ENCODE data around the gene KCTD10.

Gene KCTD10

DNA sequence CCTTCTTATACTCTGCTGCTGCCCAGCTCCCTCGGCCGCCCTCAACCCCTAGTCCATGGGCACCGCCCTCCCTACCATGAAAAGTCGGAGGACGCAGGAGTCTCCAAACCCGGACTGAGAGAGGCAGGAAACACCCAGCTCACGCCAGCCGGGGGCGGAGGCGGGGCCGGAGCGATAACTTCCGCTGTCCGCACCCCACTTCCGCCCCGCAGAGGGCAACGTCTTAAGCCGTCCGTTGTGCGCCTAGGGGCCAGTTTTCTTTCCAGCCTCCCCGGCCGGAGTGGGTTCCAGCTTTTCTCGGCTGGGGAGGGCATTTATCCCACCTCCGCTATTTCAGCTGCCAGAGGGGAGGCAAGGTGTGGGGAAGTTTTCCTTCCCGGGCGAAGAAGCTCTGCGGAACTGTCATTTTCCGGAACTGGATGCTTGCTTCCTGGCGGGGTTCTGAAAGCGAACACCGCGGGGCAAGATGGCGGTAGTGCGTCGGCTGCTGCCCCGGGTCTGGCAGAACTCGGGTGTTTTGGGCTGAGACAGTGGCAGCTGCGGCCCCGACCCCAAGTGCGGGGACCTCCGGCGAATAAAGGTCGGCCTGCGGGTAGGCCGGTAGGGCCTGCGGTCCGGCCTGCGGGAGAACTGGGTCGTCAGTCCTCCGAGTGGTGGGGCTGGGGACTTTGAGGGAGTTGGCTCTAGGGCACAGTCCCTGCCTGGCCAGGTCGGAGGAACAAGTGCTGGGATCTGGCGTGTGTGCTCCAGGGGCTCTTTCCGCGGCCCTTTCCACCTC lies at the start of gene KCTD10, which contains the start of gene UBE3B:
Gene KCTD10, minus strand, starts transcription at position 116 of the 778 bp plus-strand sequence. Its CDS starts 38 bp downstream, at position 78.
Gene UBE3B, plus strand, starts transcription at position 450 of the 778 bp plus-strand sequence. CDS start 5,918 bp downstream, outside the sequence.
- intact Hi-C loops (cut with DNase I) = loop anchor here (5.0 kb wide), 1 partner anchor 50 kb away; no protein-coding TSS in a partner anchor
- DNase-seq = peak; percentile 76 to 98 (median 86)

- intact Hi-C loops (cut with DNase I) = loop anchor here (10.0 kb wide), 1 partner anchor 50 kb away; the partner anchor contains the start of genes MMAB and MVK
- DNase-seq = no peak
These were observed 48.1 kb upstream of the KCTD10 start for GRCh38 chr12:109525279-109525585.

DNA sequence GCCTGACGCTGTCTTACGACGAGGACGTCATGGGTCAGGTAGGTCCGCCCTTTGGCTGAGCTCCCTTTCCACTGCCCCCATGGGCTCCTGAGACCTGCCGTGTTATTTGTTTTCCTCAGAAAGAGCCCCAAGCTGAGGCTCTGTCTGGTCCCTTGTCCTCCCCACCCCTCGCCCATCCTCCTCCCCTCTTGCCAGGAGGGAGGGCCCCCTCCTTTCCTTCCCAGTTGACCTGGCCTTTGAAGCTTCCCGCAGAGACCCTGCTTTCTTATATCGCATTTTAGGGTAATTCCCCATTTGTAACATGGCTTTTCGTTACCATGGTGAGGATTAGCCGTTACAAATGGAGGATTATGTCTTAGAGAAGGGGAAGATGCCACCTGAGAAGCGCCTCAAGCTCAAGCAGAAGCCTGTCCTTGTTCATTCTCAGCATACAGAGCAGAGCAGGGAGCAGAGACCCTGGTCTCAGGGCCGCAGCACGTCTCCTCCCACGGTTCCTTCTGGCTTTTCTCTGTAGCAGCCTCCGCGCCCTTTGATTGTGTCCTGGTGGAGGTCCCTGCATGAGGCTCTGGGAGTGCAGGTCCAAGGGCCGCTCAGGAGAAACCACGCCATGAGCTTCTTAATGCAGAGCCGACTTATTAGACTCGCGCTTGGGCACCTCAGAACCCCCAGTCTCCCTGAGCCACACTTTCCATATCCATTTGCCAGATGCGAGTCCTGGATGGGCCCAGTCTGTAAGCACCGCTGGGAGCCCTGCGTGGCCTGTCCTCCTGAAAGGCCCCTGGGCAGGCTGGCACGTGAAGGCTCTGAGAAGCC lies 47.6 kb upstream of the KCTD10 start:
- intact Hi-C loops (cut with DNase I) = loop anchor here (5.0 to 10.0 kb wide), 2 partner anchors 50 to 193 kb away; partner anchors contain the start of genes MMAB and MVK
- DNase-seq = no peak

DNA sequence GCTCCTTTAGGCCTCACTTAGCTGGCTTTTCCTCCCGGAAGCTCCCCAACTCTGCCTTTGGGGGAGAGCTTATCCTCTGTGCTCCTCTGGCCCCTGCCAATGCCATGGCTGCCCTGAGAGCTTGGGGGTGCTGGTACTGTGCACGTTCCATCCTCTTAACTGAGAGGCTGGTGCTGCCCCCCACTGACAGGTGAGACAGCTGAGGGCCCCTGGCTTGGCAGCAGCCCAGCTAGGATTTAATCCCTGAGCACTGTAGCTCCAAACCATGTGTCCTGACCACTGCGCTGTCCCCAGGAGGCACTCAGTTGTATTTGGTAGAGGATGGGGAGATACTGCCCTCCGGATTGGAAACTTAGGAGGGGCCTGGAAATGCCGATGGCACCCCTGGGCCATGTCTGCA lies 46.4 kb upstream of the KCTD10 start:
- no peak for DNase-seq
- intact Hi-C loops (cut with DNase I) = loop anchor here (5.0 to 10.0 kb wide), 2 partner anchors 51 to 194 kb away; partner anchors contain the start of genes MMAB and MVK

DNA sequence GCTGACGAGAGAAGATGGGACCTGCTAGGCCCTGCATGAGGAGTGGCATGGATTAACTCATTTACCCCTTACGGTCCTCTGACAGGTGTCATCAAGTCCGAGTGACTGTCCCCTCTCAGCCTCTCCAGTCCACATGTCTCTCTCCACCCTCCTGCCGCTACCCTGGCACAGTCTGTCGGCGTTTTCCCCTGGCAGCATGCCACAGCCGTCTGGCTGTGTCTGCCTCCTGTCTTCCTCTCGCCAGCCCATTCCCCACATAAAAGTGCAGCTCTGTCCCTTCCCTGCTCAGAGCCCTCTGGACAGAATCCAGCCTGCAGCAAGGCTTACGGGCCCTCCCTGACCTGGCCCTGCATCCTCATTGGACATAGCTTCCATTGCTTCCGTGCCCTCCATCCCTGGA lies 46.0 kb upstream of the KCTD10 start:
- peak in 6 of 10 donors; percentile 18 to 90 (median 63) for DNase-seq
- intact Hi-C loops (cut with DNase I) = loop anchor here (5.0 to 10.0 kb wide), 2 partner anchors 52 to 194 kb away; partner anchors contain the start of genes MMAB and MVK

DNA sequence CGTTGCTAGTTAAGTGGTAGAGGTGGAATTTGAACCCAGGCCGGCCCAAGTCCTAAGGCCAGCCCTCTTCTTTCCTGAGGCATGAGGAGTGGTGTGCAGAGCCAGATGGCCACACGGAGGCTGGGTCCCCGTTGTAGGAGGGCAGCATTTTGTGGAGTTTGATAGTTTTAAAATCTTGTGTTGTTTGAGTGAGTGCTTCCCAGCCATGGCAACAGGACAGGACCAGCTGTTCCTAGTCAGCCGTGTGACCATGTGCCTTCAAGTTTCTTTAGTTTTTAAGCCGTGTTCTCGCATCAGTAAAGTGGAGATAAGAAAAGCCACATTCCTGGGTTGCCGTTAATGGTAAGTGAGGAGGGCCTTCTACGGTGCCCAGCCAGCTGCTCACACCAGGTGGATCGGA lies 44.7 kb upstream of the KCTD10 start:
- peak in 1 of 10 donors; percentile 11 for DNase-seq
- intact Hi-C loops (cut with DNase I) = loop anchor here (5.0 to 10.0 kb wide), 2 partner anchors 53 to 195 kb away; partner anchors contain the start of genes MMAB and MVK

DNA sequence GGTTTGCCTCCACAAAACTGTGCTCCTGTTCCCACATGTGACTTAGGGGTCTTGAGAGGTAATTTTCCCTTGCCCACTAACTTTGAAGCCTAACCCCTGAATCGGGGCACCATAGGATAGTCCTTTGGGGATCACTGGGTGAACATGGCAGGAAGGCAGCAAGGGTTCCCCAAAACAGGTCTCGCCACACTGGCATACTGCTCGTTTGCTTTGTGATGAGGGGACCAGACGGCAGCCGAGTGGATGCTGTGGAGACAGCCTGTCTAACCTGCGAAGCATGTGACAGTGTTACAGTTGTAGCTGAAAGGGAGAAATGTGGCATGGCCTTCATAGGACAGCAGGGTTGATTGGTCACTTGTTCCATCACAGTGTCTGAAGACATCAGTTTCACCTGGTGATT lies 42.7 kb upstream of the KCTD10 start:
- intact Hi-C loops (cut with DNase I) = loop anchor here (2.0 to 10.0 kb wide), 3 partner anchors 55 to 255 kb away; partner anchors contain the start of genes MMAB and MVK
- DNase-seq = no peak

- intact Hi-C loops (cut with DNase I) = loop anchor here (2.0 kb wide), 1 partner anchor 256 kb away; no protein-coding TSS in a partner anchor
- DNase-seq = peak in 9 of 10 donors; percentile 35 to 94 (median 81)
These were observed 41.9 kb upstream of the KCTD10 start for GRCh38 chr12:109518820-109519665.

GRCh38 chr12:109517619-109518018 lies 40.5 kb upstream of the KCTD10 start:
- intact Hi-C loops (cut with DNase I) = loop anchor here (2.0 kb wide), 1 partner anchor 257 kb away; no protein-coding TSS in a partner anchor
- DNase-seq = no peak

GRCh38 chr12:109513977-109514376 lies 36.9 kb upstream of the KCTD10 start:
- intact Hi-C loops (cut with DNase I) = no loop called here

GRCh38 chr12:109513051-109513450 lies 36.0 kb upstream of the KCTD10 start:
- intact Hi-C loops (cut with DNase I) = no loop called here
- no peak for DNase-seq

More at GRCh38 chr12:109513977-109514376, 36.9 kb upstream of the KCTD10 start:
- no peak for DNase-seq

DNA sequence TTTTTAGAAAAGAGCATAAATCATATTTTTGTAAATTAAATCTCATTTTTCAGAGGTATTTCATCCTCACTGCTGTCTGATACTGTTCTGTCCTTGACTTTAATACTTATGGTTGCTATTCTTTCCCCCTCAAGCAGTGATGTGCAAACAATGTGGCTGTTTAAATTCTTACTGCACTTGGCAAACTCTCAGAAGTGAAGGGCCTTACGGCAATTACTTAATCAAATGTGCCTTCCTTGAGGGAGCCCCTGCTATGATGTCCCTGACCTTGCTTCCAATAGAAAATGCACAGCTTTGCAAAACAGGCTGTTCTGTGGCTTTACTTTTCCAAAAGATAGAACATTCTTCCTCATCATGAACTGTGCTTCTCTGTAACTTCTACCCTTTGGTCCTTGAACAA lies 35.5 kb upstream of the KCTD10 start:
- intact Hi-C loops (cut with DNase I) = no loop called here

DNA sequence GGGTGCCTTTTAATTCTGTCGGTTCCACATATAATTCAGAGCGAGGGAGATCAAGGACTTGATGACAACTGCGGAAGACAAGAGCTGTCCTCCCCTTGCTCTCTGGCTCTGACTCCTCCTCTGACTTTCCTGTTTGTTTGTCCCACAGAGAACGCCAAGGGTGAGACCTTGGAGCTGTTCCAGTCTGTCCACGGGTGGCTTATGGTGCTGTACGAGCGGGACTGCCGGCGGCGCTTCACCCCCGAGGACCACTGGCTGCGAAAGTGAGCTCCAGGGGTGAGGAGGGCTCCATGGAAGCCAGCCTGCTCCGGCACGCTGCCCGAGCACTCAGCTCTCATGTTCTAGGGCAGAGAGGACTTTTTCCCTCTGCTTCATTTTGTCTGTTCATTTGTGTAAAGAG lies 33.1 kb upstream of the KCTD10 start:
- DNase-seq = no peak
- intact Hi-C loops (cut with DNase I) = no loop called here

More for the DNA sequence above, 35.5 kb upstream of the KCTD10 start:
- no peak for DNase-seq

DNA sequence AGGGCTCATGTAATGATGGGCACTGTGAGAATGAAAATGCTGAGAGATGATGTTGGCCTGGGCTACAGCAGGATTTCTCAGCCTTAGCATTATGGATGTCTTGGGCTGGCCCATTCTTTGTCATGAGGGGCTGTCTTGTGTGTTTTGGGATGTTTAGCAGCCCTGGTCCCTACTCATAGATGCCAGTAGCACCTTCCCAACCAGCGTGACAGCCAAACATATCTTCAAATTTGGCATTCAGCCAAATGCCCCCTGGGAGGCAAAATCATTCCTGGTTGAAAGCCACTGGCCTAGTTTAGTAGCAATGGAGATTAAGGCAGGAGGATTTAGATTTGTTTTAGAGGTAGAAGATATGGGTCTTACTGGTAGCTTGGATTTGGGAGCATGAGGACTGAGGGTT lies 27.0 kb upstream of the KCTD10 start:
- DNase-seq = no peak
- intact Hi-C loops (cut with DNase I) = no loop called here

- intact Hi-C loops (cut with DNase I) = no loop called here
- DNase-seq = no peak
These were observed 26.5 kb upstream of the KCTD10 start for GRCh38 chr12:109503611-109504010.

- DNase-seq = no peak
- intact Hi-C loops (cut with DNase I) = no loop called here
These were observed 25.2 kb upstream of the KCTD10 start for GRCh38 chr12:109502332-109502731.

GRCh38 chr12:109501299-109501698 lies 24.2 kb upstream of the KCTD10 start:
- intact Hi-C loops (cut with DNase I) = no loop called here
- DNase-seq = no peak

GRCh38 chr12:109500406-109501185 lies 23.5 kb upstream of the KCTD10 start:
- DNase-seq = no peak
- intact Hi-C loops (cut with DNase I) = no loop called here

- intact Hi-C loops (cut with DNase I) = no loop called here
These were observed 20.6 kb upstream of the KCTD10 start for GRCh38 chr12:109497675-109498074.

More at GRCh38 chr12:109497675-109498074, 20.6 kb upstream of the KCTD10 start:
- DNase-seq = no peak
